ENCODE data around the gene SLIT3.

DNA sequence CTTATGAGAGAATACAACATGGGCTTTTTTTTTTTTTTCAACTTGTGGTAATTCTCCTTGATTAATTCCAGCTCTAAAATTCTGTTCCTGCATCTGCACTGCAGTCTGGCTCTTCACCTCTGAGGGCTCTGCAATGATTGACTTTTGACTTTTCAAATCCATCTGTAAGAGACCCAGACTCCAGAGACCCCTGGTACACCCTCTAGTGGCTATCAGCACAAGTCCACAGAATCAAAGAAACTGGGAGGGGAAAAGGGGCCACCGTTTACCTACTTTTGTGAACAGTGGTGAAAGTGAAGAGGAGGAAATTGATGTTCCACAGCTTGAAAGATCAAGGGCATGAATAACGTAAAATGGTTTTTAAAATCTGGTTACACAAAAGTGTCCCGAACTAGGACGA is 151.6 kb downstream of the SLIT3 start:
- TF ChIP-seq, protein P1, sequence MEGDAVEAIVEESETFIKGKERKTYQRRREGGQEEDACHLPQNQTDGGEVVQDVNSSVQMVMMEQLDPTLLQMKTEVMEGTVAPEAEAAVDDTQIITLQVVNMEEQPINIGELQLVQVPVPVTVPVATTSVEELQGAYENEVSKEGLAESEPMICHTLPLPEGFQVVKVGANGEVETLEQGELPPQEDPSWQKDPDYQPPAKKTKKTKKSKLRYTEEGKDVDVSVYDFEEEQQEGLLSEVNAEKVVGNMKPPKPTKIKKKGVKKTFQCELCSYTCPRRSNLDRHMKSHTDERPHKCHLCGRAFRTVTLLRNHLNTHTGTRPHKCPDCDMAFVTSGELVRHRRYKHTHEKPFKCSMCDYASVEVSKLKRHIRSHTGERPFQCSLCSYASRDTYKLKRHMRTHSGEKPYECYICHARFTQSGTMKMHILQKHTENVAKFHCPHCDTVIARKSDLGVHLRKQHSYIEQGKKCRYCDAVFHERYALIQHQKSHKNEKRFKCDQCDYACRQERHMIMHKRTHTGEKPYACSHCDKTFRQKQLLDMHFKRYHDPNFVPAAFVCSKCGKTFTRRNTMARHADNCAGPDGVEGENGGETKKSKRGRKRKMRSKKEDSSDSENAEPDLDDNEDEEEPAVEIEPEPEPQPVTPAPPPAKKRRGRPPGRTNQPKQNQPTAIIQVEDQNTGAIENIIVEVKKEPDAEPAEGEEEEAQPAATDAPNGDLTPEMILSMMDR (IDR thresholded peaks at IDR 0.05; ENCODE audit: low read depth, low read length, poor library complexity, severe bottlenecking), result peak; percentile 36
- TF ChIP-seq EZH2phosphoT487 (IDR thresholded peaks at IDR 0.05; ENCODE audit: borderline replicate concordance, low read length), result no peak

Measured in DOHH2 (cell line).